Natural killer cell (primary cell): Measurements from ENCODE around the gene UBAP1L. TPM values are rescaled to one million over a fixed set of nuclear protein-coding genes. Genes with fewer than 3 reads are reported as not detected.
A peak's percentile ranks its signal among the peaks of the same experiment; 100 is the strongest.

Experiments used
- ATAC-seq, 3 donors: fragments of 150-1000 bp in 2 of 3; fragments of 200-7000 bp in 1 of 3; cut with Tn5 transposase; 1 replicate in 1 of 3; 2 replicates in 2 of 3; pipeline ENCODE4 v1.10.0; 2021; ENCODE audit warnings: mild to moderate bottlenecking in 2 of 3, moderate library complexity in 2 of 3
- DNase-seq, 2 donors: peaks; one replicate each; pipeline versions ENCODE4 v3.0.0 to v3.0.0-alpha.2; 2013 to 2021; ENCODE audit warnings: mixed read lengths in 1 of 2
- H3K27ac ChIP-seq: one replicate; pipeline ENCODE4 v1.5.1; 2013; ENCODE audit warnings: mild to moderate bottlenecking, low read length
- H3K27me3 ChIP-seq: one replicate; pipeline ENCODE4 v1.6.1; 2013; ENCODE audit warnings: low read length; ENCODE audit not compliant: control insufficient read depth, insufficient read depth
- H3K36me3 ChIP-seq: one replicate; pipeline ENCODE4 v1.6.1; 2013; ENCODE audit warnings: low read length; ENCODE audit not compliant: control insufficient read depth, insufficient read depth
- H3K4me1 ChIP-seq: one replicate; pipeline ENCODE4 v1.6.1; 2013; ENCODE audit warnings: low read length; ENCODE audit not compliant: control insufficient read depth, insufficient read depth
- H3K4me3 ChIP-seq: one replicate; pipeline ENCODE4 v1.5.1; 2013; ENCODE audit warnings: low read length
- H3K9me3 ChIP-seq: one replicate; pipeline ENCODE4 v1.6.1; 2013; ENCODE audit warnings: low read length; ENCODE audit not compliant: control insufficient read depth, insufficient read depth
- H3K27ac Mint-ChIP-seq, 2 donors: one replicate each; pipeline ENCODE4 v1.8.0; 2022; ENCODE audit warnings: mild to moderate bottlenecking in 2 of 2, mixed read lengths in 2 of 2, moderate library complexity in 1 of 2
- H3K27me3 Mint-ChIP-seq, 2 donors: one replicate each; pipeline ENCODE4 v1.8.0; 2022; ENCODE audit warnings: low read depth in 2 of 2, mixed read lengths in 2 of 2
- H3K36me3 Mint-ChIP-seq: one replicate; pipeline ENCODE4 v1.8.0; 2022; ENCODE audit warnings: mixed read lengths
- H3K4me1 Mint-ChIP-seq, 2 donors: one replicate each; pipeline ENCODE4 v1.8.0; 2022; ENCODE audit warnings: mixed read lengths in 2 of 2
- H3K4me3 Mint-ChIP-seq: one replicate; pipeline ENCODE4 v1.8.0; 2022; ENCODE audit warnings: mild to moderate bottlenecking, moderate library complexity, mixed read lengths
- H3K9me3 Mint-ChIP-seq, 2 donors: one replicate each; pipeline ENCODE4 v1.8.0; 2022; ENCODE audit warnings: mixed read lengths in 2 of 2
- WGBS: methylation state at CpG from one replicate; pipeline ENCODE4 v1.1.7; 2013; ENCODE audit warnings: missing lambda C conversion rate; ENCODE audit not compliant: insufficient coverage; 5-methylcytosine and 5-hydroxymethylcytosine counted together
- intact Hi-C: fragments of 100-400 bp; cut with micrococcal nuclease; formaldehyde crosslinking; loops from one replicate; pipeline ENCODE4 v1.14.2; 2022
- total RNA-seq, 4 donors: library from RNA; stranded (reverse); fragments of 120-200 nt in 1 of 4; gene quantifications; one replicate each; pipeline versions ENCODE4 v1.2.3 to v1.2.4, GENCODE V29; 2013 to 2022
- TF ChIP-seq, protein P1 (sequence below): fragments of 200-600 bp; IDR thresholded peaks from one replicate; pipeline ENCODE4 v1.8.0; 2022; ENCODE audit warnings: antibody characterized with exemption

UBAP1L gene
- total RNA-seq, 3 donors from 2014 or later (not counting 1 experiment from before 2014, with no cell fraction given): 4.3 to 8.0 (median 7.5) TPM

DNA sequence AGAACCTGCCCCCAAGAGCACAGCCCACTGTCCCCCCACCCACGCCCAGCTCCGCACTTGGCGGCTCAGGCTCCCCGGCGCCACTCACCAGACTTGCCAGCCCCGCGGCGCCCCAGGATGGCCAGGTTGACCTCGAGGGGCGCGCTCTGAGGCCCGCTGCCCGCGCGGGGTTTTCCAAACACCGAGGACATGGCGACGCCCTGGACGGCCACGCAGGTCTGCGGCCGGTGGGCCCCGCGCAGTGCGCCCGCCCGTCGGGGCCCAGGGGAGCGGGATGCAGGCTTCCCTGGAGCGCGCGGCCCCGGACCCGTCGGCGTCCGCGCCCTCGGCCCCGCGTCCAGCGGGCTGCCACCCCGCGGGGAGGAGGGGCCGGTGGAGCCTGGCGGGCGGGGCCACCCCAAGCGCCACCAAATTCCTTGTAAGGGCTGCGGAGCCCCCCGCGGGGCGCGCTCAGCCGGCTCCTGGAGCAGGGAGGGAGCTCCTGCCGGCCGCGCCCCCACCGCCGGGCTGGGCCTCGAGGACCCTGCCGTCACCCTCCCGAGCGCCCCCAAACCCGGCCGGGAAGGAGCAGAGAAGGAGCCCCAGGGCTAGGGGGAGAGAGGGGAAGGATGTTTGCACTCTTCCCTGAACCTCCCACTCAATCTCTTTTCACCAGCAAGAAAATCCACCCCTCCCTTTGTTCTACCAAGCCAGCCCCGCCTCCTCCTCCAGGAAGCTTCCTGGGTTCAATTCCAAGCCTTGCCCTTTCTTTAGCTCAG lies 47.2 kb downstream of the UBAP1L start, which contains the start of gene RASL12:
RASL12 (minus strand) TSS at position 347 of the 758 bp plus-strand sequence; CDS start at position 191, 156 bp downstream.
- DNase-seq (no peak), ATAC-seq (peak in 1 of 3 donors; percentile 32)
- intact Hi-C loops: no loop called here
- TF ChIP-seq, protein P1, sequence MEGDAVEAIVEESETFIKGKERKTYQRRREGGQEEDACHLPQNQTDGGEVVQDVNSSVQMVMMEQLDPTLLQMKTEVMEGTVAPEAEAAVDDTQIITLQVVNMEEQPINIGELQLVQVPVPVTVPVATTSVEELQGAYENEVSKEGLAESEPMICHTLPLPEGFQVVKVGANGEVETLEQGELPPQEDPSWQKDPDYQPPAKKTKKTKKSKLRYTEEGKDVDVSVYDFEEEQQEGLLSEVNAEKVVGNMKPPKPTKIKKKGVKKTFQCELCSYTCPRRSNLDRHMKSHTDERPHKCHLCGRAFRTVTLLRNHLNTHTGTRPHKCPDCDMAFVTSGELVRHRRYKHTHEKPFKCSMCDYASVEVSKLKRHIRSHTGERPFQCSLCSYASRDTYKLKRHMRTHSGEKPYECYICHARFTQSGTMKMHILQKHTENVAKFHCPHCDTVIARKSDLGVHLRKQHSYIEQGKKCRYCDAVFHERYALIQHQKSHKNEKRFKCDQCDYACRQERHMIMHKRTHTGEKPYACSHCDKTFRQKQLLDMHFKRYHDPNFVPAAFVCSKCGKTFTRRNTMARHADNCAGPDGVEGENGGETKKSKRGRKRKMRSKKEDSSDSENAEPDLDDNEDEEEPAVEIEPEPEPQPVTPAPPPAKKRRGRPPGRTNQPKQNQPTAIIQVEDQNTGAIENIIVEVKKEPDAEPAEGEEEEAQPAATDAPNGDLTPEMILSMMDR: no peak
- Histone ChIP-seq H3K9me3 (no peaks in the 10 kb centered on the region), H3K36me3 (no peaks in the 10 kb centered on the region), H3K27me3 (peaks cover 12% of the 10 kb centered on the region), H3K27ac (no peak within 1 kb of the TSS), H3K4me1 (peaks cover 5% of the 10 kb centered on the region), H3K4me3 (no peak within 1 kb of the TSS)
- H3K27ac Mint-ChIP-seq: no peak within 1 kb of the TSS
- WGBS: 11% methylated on average over 64 of the region's 66 CpGs
- H3K4me1 Mint-ChIP-seq: peaks cover 0 to 12% of the 10 kb centered on the region in 2 donors
- H3K27me3 Mint-ChIP-seq: peaks cover 27 to 31% of the 10 kb centered on the region in 2 donors
- H3K36me3 Mint-ChIP-seq: no peaks in the 10 kb centered on the region
- H3K4me3 Mint-ChIP-seq: peak within 1 kb of the TSS; percentile 40
- H3K9me3 Mint-ChIP-seq: no peaks in the 10 kb centered on the region

DNA sequence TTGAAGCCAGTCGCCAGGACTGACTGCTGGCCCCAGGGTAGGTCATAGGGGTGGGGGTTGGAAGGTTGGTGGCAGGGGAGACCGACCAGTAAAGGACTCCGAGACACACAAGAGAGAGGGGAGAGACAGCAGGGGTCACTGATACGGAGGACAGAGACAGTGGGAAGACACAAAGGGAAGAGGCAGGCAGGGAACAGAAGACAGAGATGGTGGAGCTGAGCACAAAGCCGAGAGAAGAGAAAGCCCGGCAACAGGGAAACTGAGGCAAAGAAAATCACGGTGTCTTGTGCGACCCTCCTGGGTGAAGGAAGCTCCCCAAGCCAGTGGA lies 47.7 kb downstream of the UBAP1L start:
- H3K9me3 Mint-ChIP-seq: no peaks in the 10 kb centered on the region
- intact Hi-C loops: no loop called here
- peaks cover 0 to 12% of the 10 kb centered on the region in 2 donors for H3K4me1 Mint-ChIP-seq
- H3K27ac ChIP-seq: no peak overlapping the region
- whole genome bisulfite sequencing: 41% methylated on average over 8 of the region's 8 CpGs
- H3K36me3 ChIP-seq: no peaks in the 10 kb centered on the region
- no peak for DNase-seq
- H3K4me3 Mint-ChIP-seq: no peak overlapping the region
- no peaks in the 10 kb centered on the region for H3K36me3 Mint-ChIP-seq
- H3K27me3 Mint-ChIP-seq: peaks cover 27 to 31% of the 10 kb centered on the region in 2 donors
- ATAC-seq: no peak
- no peaks in the 10 kb centered on the region for H3K9me3 ChIP-seq
- no peak overlapping the region for H3K4me3 ChIP-seq
- H3K27ac Mint-ChIP-seq: no peak overlapping the region
- H3K27me3 ChIP-seq: peaks cover 12% of the 10 kb centered on the region
- H3K4me1 ChIP-seq: peaks cover 5% of the 10 kb centered on the region
- TF ChIP-seq, protein P1: no peak

DNA sequence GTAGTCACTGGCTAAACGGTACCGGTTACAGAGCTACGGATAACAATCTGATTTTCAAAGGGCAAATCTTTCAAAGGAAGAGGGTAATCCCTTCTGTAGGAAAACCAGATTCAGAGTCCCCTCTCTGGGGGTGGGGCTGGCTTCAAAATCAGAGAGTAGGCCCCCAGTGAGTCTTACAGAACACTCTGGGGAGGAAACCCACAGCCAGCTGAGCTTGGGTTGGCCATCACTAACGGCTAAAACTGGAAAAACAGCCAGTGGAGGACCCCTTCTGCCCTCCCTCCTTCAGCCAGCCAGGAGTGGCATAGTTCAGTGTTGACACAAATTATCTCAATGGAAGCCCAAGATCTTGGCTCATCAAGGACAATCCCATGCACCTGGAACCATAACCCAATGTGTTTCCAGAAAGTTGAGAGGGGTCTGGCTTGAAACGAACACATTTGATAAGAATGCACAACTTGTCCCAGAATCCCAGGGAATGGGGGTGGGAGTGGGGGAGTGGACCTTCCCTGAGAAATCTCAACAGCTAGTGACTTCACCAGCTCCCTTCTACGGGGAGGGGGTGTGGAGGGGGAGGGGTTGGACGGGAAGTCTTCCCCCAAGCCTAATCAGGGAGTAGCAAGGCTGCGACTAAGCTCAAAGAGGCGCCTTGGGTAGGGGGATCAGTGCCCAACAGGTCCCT lies 48.2 kb downstream of the UBAP1L start:
- Histone ChIP-seq H3K4me3 (no peak overlapping the region), H3K36me3 (no peaks in the 10 kb centered on the region), H3K4me1 (peaks cover 5% of the 10 kb centered on the region), H3K9me3 (no peaks in the 10 kb centered on the region), H3K27me3 (peaks cover 12% of the 10 kb centered on the region), H3K27ac (no peak overlapping the region)
- DNase-seq (no peak), ATAC-seq (no peak)
- TF ChIP-seq, protein P1: no peak
- no peaks in the 10 kb centered on the region for H3K9me3 Mint-ChIP-seq
- WGBS: 59% methylated on average over 9 of the region's 9 CpGs
- H3K4me3 Mint-ChIP-seq: no peak overlapping the region
- no peak overlapping the region for H3K27ac Mint-ChIP-seq
- H3K27me3 Mint-ChIP-seq: peaks cover 27 to 31% of the 10 kb centered on the region in 2 donors
- intact Hi-C loops: no loop called here
- H3K36me3 Mint-ChIP-seq: no peaks in the 10 kb centered on the region
- peaks cover 0 to 12% of the 10 kb centered on the region in 2 donors for H3K4me1 Mint-ChIP-seq
